DOHH2 (cell line): ENCODE data around the gene MCC.

ENCODE experiments used
- H3F3A ChIP-seq: fragments of 200-600 bp; sonication (generic), shearing (Covaris generic); 2 replicates; pipeline ENCODE4 v1.6.0; 2016; ENCODE audit warnings: antibody characterized with exemption, mild to moderate bottlenecking; ENCODE audit not compliant: control insufficient read depth, insufficient read depth
- H3K27ac ChIP-seq: fragments of 200-600 bp; sonication (generic); 2 replicates; pipeline ENCODE4 v1.5.1; 2014; ENCODE audit warnings: low read depth, mild to moderate bottlenecking, low read length, moderate library complexity
- H3K27me3 ChIP-seq: fragments of 200-600 bp; sonication (generic); 2 replicates; pipeline ENCODE4 v1.6.1; 2014; ENCODE audit warnings: mild to moderate bottlenecking, low read length, mixed read lengths; ENCODE audit not compliant: control insufficient read depth
- H3K36me3 ChIP-seq: fragments of 200-600 bp; sonication (generic); 2 replicates; pipeline ENCODE4 v1.6.1; 2014; ENCODE audit warnings: mild to moderate bottlenecking, low read length, moderate library complexity, mixed read lengths; ENCODE audit not compliant: control insufficient read depth
- H3K4me1 ChIP-seq: fragments of 200-600 bp; sonication (generic); 2 replicates; pipeline ENCODE4 v1.6.1; 2014; ENCODE audit warnings: mild to moderate bottlenecking, low read length, mixed read lengths; ENCODE audit not compliant: control insufficient read depth
- H3K4me2 ChIP-seq: fragments of 200-600 bp; sonication (generic); 2 replicates; pipeline ENCODE4 v1.6.0; 2014; ENCODE audit warnings: mild to moderate bottlenecking, low read length, moderate library complexity
- H3K4me3 ChIP-seq: fragments of 200-600 bp; sonication (generic); 2 replicates; pipeline ENCODE4 v1.5.1; 2014; ENCODE audit warnings: mild to moderate bottlenecking, low read length, mixed read lengths
- H3K79me2 ChIP-seq: fragments of 200-600 bp; sonication (generic); 2 replicates; pipeline ENCODE4 v1.6.1; 2014; ENCODE audit warnings: mild to moderate bottlenecking, low read length, mixed read lengths; ENCODE audit not compliant: control insufficient read depth
- H3K9me2 ChIP-seq: fragments of 200-600 bp; sonication (generic); replicated peaks from 2 replicates; pipeline ENCODE4 v1.6.1; 2014; ENCODE audit warnings: mild to moderate bottlenecking, low read length, mixed read lengths; ENCODE audit not compliant: control insufficient read depth
- H3K9me3 ChIP-seq: fragments of 200-600 bp; sonication (generic); 2 replicates; pipeline ENCODE4 v1.6.1; 2014; ENCODE audit warnings: antibody characterized with exemption, low read length, mixed read lengths; ENCODE audit not compliant: control insufficient read depth, insufficient read depth
- H4K20me1 ChIP-seq: fragments of 200-600 bp; sonication (generic); 2 replicates; pipeline ENCODE4 v1.6.0; 2014; ENCODE audit warnings: low read depth, mild to moderate bottlenecking, antibody characterized with exemption, low read length, moderate library complexity; ENCODE audit not compliant: control insufficient read depth, insufficient read depth
- CTCF ChIP-seq: fragments of 200-600 bp; sonication (generic); IDR thresholded peaks from one replicate; pipeline ENCODE4 v1.5.1; 2014; ENCODE audit warnings: antibody characterized with exemption, mild to moderate bottlenecking, low read depth, low read length; ENCODE audit not compliant: poor library complexity, severe bottlenecking
- EZH2phosphoT487 ChIP-seq: fragments of 200-600 bp; sonication (generic); IDR thresholded peaks from 2 replicates; pipeline ENCODE4 v1.6.1; 2017; ENCODE audit warnings: borderline replicate concordance, mild to moderate bottlenecking, antibody characterized with exemption, low read length, moderate library complexity, mixed read lengths

The MCC gene

DNA sequence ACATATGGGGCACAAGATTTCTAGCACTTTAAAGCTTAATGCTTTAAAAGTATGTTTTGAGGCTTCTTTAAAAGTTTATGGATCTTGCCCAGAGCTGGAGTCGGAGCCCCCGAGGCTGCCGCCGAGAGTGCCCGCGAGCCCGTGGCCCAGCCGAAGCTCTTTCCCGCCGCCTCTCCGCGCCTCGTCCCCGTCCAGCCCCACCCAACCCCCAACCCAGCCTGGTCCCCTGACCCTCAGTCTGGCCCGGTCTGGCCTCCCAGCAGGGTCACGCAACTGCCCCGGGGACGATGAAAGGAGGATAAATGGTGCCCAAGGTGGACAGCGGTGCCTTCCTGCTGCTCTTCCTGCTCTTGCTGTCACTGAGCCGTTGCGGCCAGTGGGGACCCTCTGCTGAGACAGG lies 55.2 kb downstream of the MCC start:
- H3K4me3 ChIP-seq: no peak overlapping the region
- no peaks in the 10 kb centered on the region for H3K9me3 ChIP-seq
- no peak overlapping the region for H3K27ac ChIP-seq
- H3K9me2 ChIP-seq: no peaks in the 10 kb centered on the region
- H3K36me3 ChIP-seq: no peaks in the 10 kb centered on the region
- H3K79me2 ChIP-seq: no peaks in the 10 kb centered on the region
- H3F3A ChIP-seq: no peaks in the 10 kb centered on the region
- H3K4me1 ChIP-seq: no peaks in the 10 kb centered on the region
- no peak overlapping the region for H3K4me2 ChIP-seq
- no peaks in the 10 kb centered on the region for H4K20me1 ChIP-seq
- TF ChIP-seq EZH2phosphoT487: no peak
- TF ChIP-seq CTCF: no peak
- H3K27me3 ChIP-seq: no peaks in the 10 kb centered on the region

DNA sequence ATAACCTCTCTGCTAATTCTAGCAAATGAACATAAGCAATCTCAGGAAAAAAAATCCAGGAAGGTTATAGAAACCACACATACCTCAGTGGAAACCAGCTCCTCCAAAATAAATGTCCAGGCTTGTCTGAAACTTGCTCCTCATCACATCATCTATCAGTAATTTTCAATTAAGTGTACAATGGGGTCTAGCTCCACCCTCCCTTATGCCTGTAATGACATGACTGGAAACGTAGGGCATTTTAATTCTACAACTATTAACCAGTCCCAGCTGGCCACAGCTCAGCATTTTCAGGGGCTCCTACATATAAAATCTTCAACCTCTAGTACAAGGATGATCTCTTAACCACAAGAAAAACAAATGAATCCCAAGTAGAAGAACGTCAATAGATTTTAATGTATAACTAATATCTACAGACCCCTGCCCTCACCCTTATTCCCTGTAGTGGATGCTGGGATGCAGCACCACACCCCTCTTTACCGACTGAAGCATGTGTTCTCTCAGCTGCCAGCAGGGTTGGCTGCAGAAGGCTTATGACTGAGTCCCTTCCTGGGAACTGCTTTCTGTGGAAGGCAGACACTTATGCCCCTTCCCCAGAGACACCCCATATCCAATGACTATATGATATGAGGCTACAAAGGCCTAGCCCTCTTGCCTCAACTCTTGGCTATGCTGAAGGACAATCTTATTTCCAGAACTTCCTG lies 60.2 kb downstream of the MCC start:
- Histone ChIP-seq H3K9me2 (no peaks in the 10 kb centered on the region), H3K4me2 (no peak overlapping the region), H3K27me3 (no peaks in the 10 kb centered on the region), H3K79me2 (no peaks in the 10 kb centered on the region), H3K36me3 (no peaks in the 10 kb centered on the region), H3K9me3 (no peaks in the 10 kb centered on the region), H3K27ac (no peak overlapping the region), H3K4me1 (no peaks in the 10 kb centered on the region), H3K4me3 (no peak overlapping the region), H3F3A (no peaks in the 10 kb centered on the region), H4K20me1 (no peaks in the 10 kb centered on the region)
- TF ChIP-seq CTCF (no peak), EZH2phosphoT487 (no peak)

DNA sequence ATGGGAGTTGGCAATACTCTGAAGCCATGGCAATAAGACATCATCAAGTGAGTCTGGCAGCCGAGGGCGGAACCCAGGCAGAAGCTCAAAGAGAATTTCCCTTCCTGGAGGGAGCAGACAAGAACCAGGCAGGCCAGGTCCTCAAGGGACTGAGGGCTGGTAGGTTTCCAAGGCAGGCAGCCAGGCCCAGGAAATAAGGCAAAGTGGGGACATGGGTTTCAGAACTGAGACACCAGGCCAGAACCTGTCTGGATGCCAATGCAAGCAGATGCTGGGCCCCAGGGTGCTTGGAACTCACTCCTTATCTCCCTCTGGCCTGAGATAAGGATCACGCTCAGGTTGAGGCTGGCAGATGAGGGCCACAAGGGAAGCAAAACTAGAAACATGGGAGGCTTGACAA lies 62.3 kb downstream of the MCC start:
- H3K9me2 ChIP-seq: no peaks in the 10 kb centered on the region
- H3K4me3 ChIP-seq: no peak overlapping the region
- TF ChIP-seq CTCF (no peak), EZH2phosphoT487 (no peak)
- no peaks in the 10 kb centered on the region for H3F3A ChIP-seq
- H4K20me1 ChIP-seq: no peaks in the 10 kb centered on the region
- no peaks in the 10 kb centered on the region for H3K27me3 ChIP-seq
- H3K4me2 ChIP-seq: no peak overlapping the region
- H3K79me2 ChIP-seq: no peaks in the 10 kb centered on the region
- no peaks in the 10 kb centered on the region for H3K36me3 ChIP-seq
- no peak overlapping the region for H3K27ac ChIP-seq
- H3K4me1 ChIP-seq: no peaks in the 10 kb centered on the region
- H3K9me3 ChIP-seq: no peaks in the 10 kb centered on the region
